Measurements from ENCODE around the gene FCN2. TPM values are rescaled to one million over a fixed set of nuclear protein-coding genes. Genes with fewer than 3 reads are reported as not detected.
A peak's percentile ranks its signal among the peaks of the same experiment; 100 is the strongest.

FCN2 gene
- total RNA-seq, 5 donors from 2014 or later (not counting 1 experiment from before 2014, with no cell fraction given), result not detected

DNA sequence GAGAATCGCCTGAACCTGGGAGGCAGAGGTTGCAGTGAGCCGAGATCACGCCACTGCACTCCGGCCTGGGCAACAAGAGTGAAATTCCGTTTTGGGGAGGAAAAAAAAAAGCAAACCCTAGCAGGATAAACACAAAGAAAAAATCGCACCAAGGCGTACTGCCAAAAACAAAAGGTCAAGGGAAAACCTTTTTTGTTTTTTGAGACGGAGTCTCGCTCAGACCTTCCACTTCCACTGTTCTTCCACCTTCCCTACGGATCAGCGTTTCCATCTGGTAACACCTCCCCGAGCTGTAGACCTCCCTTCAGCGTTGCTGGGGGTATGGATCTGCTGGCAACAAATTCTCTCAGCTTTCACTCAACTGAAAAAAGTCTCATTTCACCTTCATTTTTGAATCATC is 20.1 kb upstream of the FCN2 start:
- WGBS (ENCODE audit: insufficient coverage), result 86% methylated on average over 6 of the region's 13 CpGs

DNA sequence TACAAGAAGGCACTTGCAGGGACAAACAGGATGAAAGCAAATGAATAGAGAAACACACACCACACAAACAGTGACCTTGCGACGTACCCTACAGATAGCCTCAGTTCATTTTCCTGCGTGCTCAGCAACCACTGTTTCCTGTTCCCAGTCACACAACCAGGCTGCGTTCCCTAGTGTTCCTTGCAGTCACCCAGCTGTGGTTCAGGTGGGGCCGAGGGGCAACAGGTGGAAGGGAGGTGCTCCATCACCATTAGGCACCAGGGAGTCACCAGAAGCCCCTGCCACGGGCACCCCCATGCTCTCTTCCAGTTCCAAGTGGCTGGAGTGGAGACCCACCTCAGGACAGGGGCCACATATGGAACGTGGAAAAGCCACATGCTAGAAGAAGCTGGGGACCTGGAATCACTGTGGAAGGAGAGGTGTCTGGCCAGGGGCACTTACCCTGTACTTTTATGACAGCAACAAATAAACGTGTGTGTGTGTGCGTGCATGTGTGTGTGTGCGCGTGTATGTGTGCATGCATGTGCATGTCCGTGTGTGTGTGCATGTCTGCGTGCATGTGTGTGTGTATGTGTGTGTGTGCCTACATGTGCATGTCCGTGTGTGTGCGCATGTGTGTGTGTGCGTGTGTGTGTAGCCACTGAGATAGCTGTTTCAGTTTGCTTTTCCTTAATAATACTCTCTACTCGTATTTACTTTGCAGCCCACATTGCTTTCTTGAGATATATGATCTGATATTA is 18.8 kb upstream of the FCN2 start:
- Histone ChIP-seq H3K4me3 (ENCODE audit: control insufficient read depth in 1 of 2, extremely low read depth in 1 of 2, low read length in 1 of 2) (no peak overlapping the region), H3K27ac (ENCODE audit: low read length) (no peak overlapping the region), H3K4me1 (ENCODE audit: control insufficient read depth in 1 of 2, extremely low read depth in 1 of 2, insufficient read depth in 2 of 2, low read length in 2 of 2) (no peaks in the 10 kb centered on the region), H3K9me3 (no peaks in the 10 kb centered on the region), H3K36me3 (ENCODE audit: control insufficient read depth in 2 of 2, extremely low read depth in 1 of 2, insufficient read depth in 1 of 2, low read length in 1 of 2) (no peaks in the 10 kb centered on the region), H3K27me3 (replicated peaks in 1 of 2; ENCODE audit: control insufficient read depth in 2 of 2, extremely low read depth in 1 of 2, insufficient read depth in 2 of 2, low read length in 1 of 2) (peaks cover 0 to 27% of the 10 kb centered on the region in 2 experiments)
- H3K36me3 Mint-ChIP-seq, result no peaks in the 10 kb centered on the region
- 88% methylated on average over 6 of the region's 17 CpGs for WGBS (ENCODE audit: insufficient coverage)
- no peak overlapping the region for H3K27ac Mint-ChIP-seq
- no peak overlapping the region for H3K4me3 Mint-ChIP-seq
- ATAC-seq (replicated peaks in 1 of 4), result no peak
- H3K4me1 Mint-ChIP-seq, result no peaks in the 10 kb centered on the region
- H3K9me3 Mint-ChIP-seq, result peaks cover 2 to 5% (median 5%) of the 10 kb centered on the region in 3 donors
- DNase-seq, result peak in 1 of 35 experiments; percentile 14
- CTCF ChIA-PET, result no interaction called here
- POLR2A ChIA-PET, result no interaction called here
- H3K27me3 Mint-ChIP-seq, result peaks cover 8 to 25% of the 10 kb centered on the region in 2 donors

More for the DNA sequence above, 20.1 kb upstream of the FCN2 start:
- CTCF ChIA-PET, result no interaction called here
- Histone ChIP-seq H3K27me3 (replicated peaks in 1 of 2; ENCODE audit: control insufficient read depth in 2 of 2, extremely low read depth in 1 of 2, insufficient read depth in 2 of 2, low read length in 1 of 2) (peaks cover 0 to 33% of the 10 kb centered on the region in 2 experiments), H3K27ac (ENCODE audit: low read length) (no peak overlapping the region), H3K9me3 (no peaks in the 10 kb centered on the region), H3K4me1 (ENCODE audit: control insufficient read depth in 1 of 2, extremely low read depth in 1 of 2, insufficient read depth in 2 of 2, low read length in 2 of 2) (no peaks in the 10 kb centered on the region), H3K36me3 (ENCODE audit: control insufficient read depth in 2 of 2, extremely low read depth in 1 of 2, insufficient read depth in 1 of 2, low read length in 1 of 2) (no peaks in the 10 kb centered on the region), H3K4me3 (ENCODE audit: control insufficient read depth in 1 of 2, extremely low read depth in 1 of 2, low read length in 1 of 2) (no peak overlapping the region)
- POLR2A ChIA-PET, result no interaction called here
- no peak for DNase-seq
- H3K27ac Mint-ChIP-seq, result no peak overlapping the region
- peaks cover 12 to 35% of the 10 kb centered on the region in 2 donors for H3K27me3 Mint-ChIP-seq
- no peaks in the 10 kb centered on the region for H3K36me3 Mint-ChIP-seq
- ATAC-seq (replicated peaks in 1 of 4), result no peak
- H3K4me3 Mint-ChIP-seq, result no peak overlapping the region
- H3K4me1 Mint-ChIP-seq, result no peaks in the 10 kb centered on the region
- H3K9me3 Mint-ChIP-seq, result peaks cover 2 to 5% (median 5%) of the 10 kb centered on the region in 3 donors

DNA sequence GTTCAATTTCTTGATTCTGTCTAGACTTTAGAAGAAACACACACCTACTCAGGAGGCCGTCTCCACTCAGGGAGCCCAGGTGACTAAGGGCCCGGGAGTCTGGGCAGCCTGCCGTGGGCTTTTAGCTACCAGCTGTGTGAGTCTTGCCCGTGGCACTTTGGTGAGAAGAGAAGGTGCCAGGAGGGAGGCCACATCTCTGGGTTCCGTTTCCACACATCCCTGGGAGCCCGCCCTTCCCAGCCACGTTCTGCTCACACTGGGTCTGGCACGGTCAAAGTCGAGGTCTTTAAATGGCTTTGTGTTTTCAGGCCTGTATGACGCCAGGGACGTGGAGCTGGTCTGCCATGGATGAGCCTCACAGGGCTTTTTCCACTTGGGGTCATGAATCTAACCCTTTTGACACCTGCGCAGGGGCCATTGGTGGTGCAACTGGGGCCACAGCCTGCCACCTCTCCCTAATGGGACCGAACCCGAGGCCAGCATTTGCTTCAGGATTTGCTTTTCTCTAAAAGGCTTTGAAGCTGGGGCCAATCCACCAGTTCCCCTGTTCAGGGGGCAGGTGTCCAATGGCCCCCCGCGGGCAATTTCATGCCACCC is 17.2 kb upstream of the FCN2 start:
- Mint-ChIP-seq H3K9me3 (peaks cover 0 to 2% (median 0%) of the 10 kb centered on the region in 3 donors), H3K4me3 (no peak overlapping the region)

GRCh38 chr9:134863941-134864820 is 16.4 kb upstream of the FCN2 start:
- WGBS (ENCODE audit: insufficient coverage), result 90% methylated on average over 18 of the region's 28 CpGs
- peaks cover 0 to 6% of the 10 kb centered on the region in 2 donors for H3K27me3 Mint-ChIP-seq
- no peak overlapping the region for H3K27ac ChIP-seq (ENCODE audit: low read length)

More for the DNA sequence above, 17.2 kb upstream of the FCN2 start:
- CTCF ChIA-PET, result no interaction called here
- Histone ChIP-seq H3K27ac (ENCODE audit: low read length) (no peak overlapping the region), H3K4me3 (ENCODE audit: control insufficient read depth in 1 of 2, extremely low read depth in 1 of 2, low read length in 1 of 2) (no peak overlapping the region), H3K4me1 (ENCODE audit: control insufficient read depth in 1 of 2, extremely low read depth in 1 of 2, insufficient read depth in 2 of 2, low read length in 2 of 2) (no peaks in the 10 kb centered on the region), H3K36me3 (ENCODE audit: control insufficient read depth in 2 of 2, extremely low read depth in 1 of 2, insufficient read depth in 1 of 2, low read length in 1 of 2) (no peaks in the 10 kb centered on the region), H3K27me3 (replicated peaks in 1 of 2; ENCODE audit: control insufficient read depth in 2 of 2, extremely low read depth in 1 of 2, insufficient read depth in 2 of 2, low read length in 1 of 2) (peaks cover 0 to 27% of the 10 kb centered on the region in 2 experiments), H3K9me3 (no peaks in the 10 kb centered on the region)
- WGBS (ENCODE audit: insufficient coverage), result 74% methylated on average over 15 of the region's 16 CpGs
- ATAC-seq (replicated peaks in 1 of 4) (no peak), DNase-seq (peak in 1 of 35 experiments; percentile 9)
- no peaks in the 10 kb centered on the region for H3K4me1 Mint-ChIP-seq
- POLR2A ChIA-PET, result no interaction called here
- peaks cover 0 to 12% of the 10 kb centered on the region in 2 donors for H3K27me3 Mint-ChIP-seq
- no peak overlapping the region for H3K27ac Mint-ChIP-seq
- H3K36me3 Mint-ChIP-seq, result no peaks in the 10 kb centered on the region

DNA sequence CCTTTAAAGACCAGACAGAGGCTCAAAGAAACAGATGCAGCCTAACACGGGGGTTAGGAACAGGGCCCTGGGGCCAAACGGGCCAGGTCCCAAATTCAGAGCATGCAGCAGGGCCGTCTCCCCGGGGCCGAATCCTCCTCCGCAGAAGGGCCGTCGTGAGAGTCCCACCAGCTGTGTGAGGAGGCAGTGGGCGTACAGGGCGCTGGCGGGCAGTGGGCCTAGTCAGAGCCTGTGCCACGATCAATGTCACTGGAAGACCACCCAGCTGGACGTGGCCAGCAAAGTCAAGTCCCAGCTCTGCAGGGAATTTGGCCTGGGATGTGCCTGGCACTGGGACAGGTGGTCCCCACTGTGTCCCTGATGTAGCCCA is 15.8 kb upstream of the FCN2 start:
- H3K27ac ChIP-seq (ENCODE audit: low read length), result no peak overlapping the region
- H3K36me3 ChIP-seq (ENCODE audit: control insufficient read depth in 2 of 2, extremely low read depth in 1 of 2, insufficient read depth in 1 of 2, low read length in 1 of 2), result no peaks in the 10 kb centered on the region
- H3K4me3 Mint-ChIP-seq, result no peak overlapping the region
- peaks cover 0 to 26% of the 10 kb centered on the region in 2 experiments for H3K27me3 ChIP-seq (replicated peaks in 1 of 2; ENCODE audit: control insufficient read depth in 2 of 2, extremely low read depth in 1 of 2, insufficient read depth in 2 of 2, low read length in 1 of 2)
- ChIA-PET POLR2A (no interaction called here), CTCF (no interaction called here)
- H3K4me3 ChIP-seq (ENCODE audit: control insufficient read depth in 1 of 2, extremely low read depth in 1 of 2, low read length in 1 of 2), result no peak overlapping the region
- no peaks in the 10 kb centered on the region for H3K4me1 Mint-ChIP-seq
- H3K4me1 ChIP-seq (ENCODE audit: control insufficient read depth in 1 of 2, extremely low read depth in 1 of 2, insufficient read depth in 2 of 2, low read length in 2 of 2), result no peaks in the 10 kb centered on the region
- peaks cover 0 to 8% of the 10 kb centered on the region in 2 donors for H3K27me3 Mint-ChIP-seq
- no peak overlapping the region for H3K27ac Mint-ChIP-seq
- ATAC-seq (replicated peaks in 1 of 4) (no peak), DNase-seq (peak in 1 of 35 experiments; percentile 17)
- H3K36me3 Mint-ChIP-seq, result no peaks in the 10 kb centered on the region
- no peaks in the 10 kb centered on the region for H3K9me3 ChIP-seq
- WGBS (ENCODE audit: insufficient coverage), result 80% methylated on average over 13 of the region's 13 CpGs
- peaks cover 0 to 2% (median 0%) of the 10 kb centered on the region in 3 donors for H3K9me3 Mint-ChIP-seq

More at GRCh38 chr9:134863941-134864820, 16.4 kb upstream of the FCN2 start:
- H3K36me3 Mint-ChIP-seq, result no peaks in the 10 kb centered on the region
- ChIA-PET CTCF (no interaction called here), POLR2A (no interaction called here)
- DNase-seq, result peak in 1 of 35 experiments; percentile 16
- no peak overlapping the region for H3K4me3 Mint-ChIP-seq
- H3K4me1 ChIP-seq (ENCODE audit: control insufficient read depth in 1 of 2, extremely low read depth in 1 of 2, insufficient read depth in 2 of 2, low read length in 2 of 2), result no peaks in the 10 kb centered on the region
- no peaks in the 10 kb centered on the region for H3K36me3 ChIP-seq (ENCODE audit: control insufficient read depth in 2 of 2, extremely low read depth in 1 of 2, insufficient read depth in 1 of 2, low read length in 1 of 2)
- peaks cover 0 to 26% of the 10 kb centered on the region in 2 experiments for H3K27me3 ChIP-seq (replicated peaks in 1 of 2; ENCODE audit: control insufficient read depth in 2 of 2, extremely low read depth in 1 of 2, insufficient read depth in 2 of 2, low read length in 1 of 2)
- H3K9me3 ChIP-seq, result no peaks in the 10 kb centered on the region
- H3K9me3 Mint-ChIP-seq, result peaks cover 0 to 2% (median 0%) of the 10 kb centered on the region in 3 donors
- no peaks in the 10 kb centered on the region for H3K4me1 Mint-ChIP-seq
- H3K4me3 ChIP-seq (ENCODE audit: control insufficient read depth in 1 of 2, extremely low read depth in 1 of 2, low read length in 1 of 2), result no peak overlapping the region
- no peak overlapping the region for H3K27ac Mint-ChIP-seq
- ATAC-seq (replicated peaks in 1 of 4), result no peak
